PFSK-1 (cell line): Measurements from ENCODE around the gene NMRK1.

Experiments used
- FOXP2 ChIP-seq: optimal IDR thresholded peaks from 2 replicates; pipeline ENCODE3; 2011; ENCODE audit warnings: borderline replicate concordance, control low read depth, inconsistent platforms; ENCODE audit not compliant: insufficient read depth; ENCODE audit errors: extremely low read length, extremely low read depth
- POLR2AphosphoS5 ChIP-seq: IDR thresholded peaks from 2 replicates; pipeline ENCODE4 v1.6.1; 2012; ENCODE audit warnings: low read depth, mild to moderate bottlenecking, control low read depth, low read length, moderate library complexity
- TAF1 ChIP-seq: IDR thresholded peaks from 2 replicates; pipeline ENCODE4 v1.6.1; 2012; ENCODE audit warnings: low read length, control low read depth, borderline replicate concordance; ENCODE audit not compliant: insufficient read depth
- TF ChIP-seq, protein P1 (sequence below), 2 experiments: IDR thresholded peaks; 2 replicates each; pipeline versions ENCODE4 v1.6.1 to v1.8.0; 2011 to 2012; ENCODE audit warnings: low read depth in 2 of 2, low read length in 2 of 2, control low read depth in 1 of 2, inconsistent platforms in 1 of 2, mild to moderate bottlenecking in 1 of 2, moderate library complexity in 1 of 2; ENCODE audit not compliant: insufficient read depth in 1 of 2

- TF ChIP-seq TAF1 (no peak), POLR2AphosphoS5 (no peak), FOXP2 (no peak)
- TF ChIP-seq, protein P1, sequence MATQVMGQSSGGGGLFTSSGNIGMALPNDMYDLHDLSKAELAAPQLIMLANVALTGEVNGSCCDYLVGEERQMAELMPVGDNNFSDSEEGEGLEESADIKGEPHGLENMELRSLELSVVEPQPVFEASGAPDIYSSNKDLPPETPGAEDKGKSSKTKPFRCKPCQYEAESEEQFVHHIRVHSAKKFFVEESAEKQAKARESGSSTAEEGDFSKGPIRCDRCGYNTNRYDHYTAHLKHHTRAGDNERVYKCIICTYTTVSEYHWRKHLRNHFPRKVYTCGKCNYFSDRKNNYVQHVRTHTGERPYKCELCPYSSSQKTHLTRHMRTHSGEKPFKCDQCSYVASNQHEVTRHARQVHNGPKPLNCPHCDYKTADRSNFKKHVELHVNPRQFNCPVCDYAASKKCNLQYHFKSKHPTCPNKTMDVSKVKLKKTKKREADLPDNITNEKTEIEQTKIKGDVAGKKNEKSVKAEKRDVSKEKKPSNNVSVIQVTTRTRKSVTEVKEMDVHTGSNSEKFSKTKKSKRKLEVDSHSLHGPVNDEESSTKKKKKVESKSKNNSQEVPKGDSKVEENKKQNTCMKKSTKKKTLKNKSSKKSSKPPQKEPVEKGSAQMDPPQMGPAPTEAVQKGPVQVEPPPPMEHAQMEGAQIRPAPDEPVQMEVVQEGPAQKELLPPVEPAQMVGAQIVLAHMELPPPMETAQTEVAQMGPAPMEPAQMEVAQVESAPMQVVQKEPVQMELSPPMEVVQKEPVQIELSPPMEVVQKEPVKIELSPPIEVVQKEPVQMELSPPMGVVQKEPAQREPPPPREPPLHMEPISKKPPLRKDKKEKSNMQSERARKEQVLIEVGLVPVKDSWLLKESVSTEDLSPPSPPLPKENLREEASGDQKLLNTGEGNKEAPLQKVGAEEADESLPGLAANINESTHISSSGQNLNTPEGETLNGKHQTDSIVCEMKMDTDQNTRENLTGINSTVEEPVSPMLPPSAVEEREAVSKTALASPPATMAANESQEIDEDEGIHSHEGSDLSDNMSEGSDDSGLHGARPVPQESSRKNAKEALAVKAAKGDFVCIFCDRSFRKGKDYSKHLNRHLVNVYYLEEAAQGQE (IDR thresholded peaks at IDR 0.05; ENCODE audit: insufficient read depth in 1 of 2, low read depth in 2 of 2, low read length in 2 of 2): no peak
Observed at GRCh38 chr9:75086541-75087288, 1.2 kb downstream of the NMRK1 start.
